HG02763 (cell line): ENCODE measurements around the gene SNX8.

Experiments used
- ATAC-seq: cut with Tn5 transposase; IDR thresholded peaks from one replicate; pipeline ENCODE4 v1.9.1; 2021; ENCODE audit warnings: mild to moderate bottlenecking, moderate library complexity; ENCODE audit not compliant: unreplicated experiment

The SNX8 gene

DNA sequence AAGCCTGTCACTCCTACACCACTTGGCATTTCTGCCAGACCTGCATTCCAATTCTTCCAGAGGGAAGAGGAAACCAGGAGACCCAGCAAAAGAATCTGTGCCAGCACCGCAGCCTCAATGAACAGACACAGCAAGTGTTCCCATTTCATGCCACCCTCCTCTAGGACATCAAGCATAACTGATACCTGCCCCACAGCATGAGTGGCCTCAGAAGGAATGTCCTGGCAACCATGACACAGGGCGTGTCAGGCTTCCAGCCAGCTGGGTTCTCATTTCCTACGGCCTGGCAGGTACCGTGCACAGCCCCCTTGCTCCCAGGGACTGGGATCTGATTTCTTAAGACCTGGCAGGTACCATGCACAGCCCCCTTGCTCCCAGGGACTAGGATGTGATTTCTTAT, 89.3 kb downstream of the SNX8 start:
- no peak for ATAC-seq

DNA sequence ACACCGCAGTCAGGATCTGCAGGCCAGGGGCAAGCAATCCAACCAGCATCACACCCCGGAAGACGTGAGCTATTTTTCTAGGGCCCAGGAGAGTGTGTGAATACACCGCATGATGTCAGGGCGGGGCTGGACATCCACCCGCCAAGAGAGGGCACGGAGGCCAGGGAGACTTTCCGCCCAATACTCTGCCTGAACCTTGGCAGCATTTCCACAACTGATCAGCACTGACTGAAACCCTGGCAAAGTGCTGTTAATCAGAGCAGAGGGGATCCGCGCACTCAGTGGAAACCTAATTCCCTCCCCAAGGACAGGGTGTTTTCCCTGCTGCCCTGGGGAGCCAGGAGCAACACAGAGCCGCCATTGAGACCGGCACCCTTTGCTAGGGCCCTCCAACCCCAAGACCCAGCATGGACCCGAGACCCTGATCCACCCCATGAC, 89.7 kb downstream of the SNX8 start:
- no peak for ATAC-seq

- ATAC-seq: no peak
These were observed 90.9 kb downstream of the SNX8 start for GRCh38 chr7:2223321-2223720.

- no peak for ATAC-seq
These were observed 91.7 kb downstream of the SNX8 start for GRCh38 chr7:2222516-2222915.

GRCh38 chr7:2220954-2221353, 93.3 kb downstream of the SNX8 start:
- no peak for ATAC-seq

DNA sequence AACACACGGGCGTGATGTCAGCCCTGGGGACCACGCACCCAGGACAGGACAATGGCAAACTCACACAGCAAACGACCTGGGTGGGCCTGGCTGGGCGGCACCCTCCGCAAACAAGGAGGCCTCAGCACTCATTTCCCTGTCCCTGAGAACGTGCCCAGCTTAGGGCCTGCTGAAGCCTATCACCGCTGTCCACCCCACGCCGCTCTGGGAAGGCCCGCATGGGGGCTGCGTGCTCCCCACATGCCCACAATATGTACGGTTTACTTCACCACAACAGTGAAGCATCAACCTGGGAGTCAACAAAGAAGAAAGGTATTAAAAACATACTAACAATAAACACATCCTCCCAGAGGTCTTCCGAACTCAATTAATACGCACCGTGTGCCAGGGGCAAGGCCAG, 93.7 kb downstream of the SNX8 start:
- no peak for ATAC-seq

DNA sequence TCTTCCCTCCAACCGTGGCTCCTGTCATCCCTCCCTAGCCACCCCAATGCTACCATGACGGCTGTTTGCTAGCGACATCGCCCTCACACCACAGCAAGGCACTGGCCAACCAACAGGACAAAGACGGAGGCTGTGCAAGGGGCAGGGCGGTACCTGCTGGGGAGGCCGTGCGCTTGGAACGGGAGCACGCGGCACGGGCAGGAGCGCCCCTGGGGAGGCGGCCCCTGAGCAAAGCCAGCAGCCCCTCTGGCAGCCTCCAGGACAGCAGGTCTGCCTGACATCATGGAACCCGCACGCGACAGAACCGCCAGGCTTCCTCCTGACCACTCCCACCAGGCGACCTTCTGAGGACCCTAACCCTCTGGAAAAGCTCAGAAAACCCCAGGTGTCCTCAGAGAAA, 94.2 kb downstream of the SNX8 start:
- no peak for ATAC-seq

DNA sequence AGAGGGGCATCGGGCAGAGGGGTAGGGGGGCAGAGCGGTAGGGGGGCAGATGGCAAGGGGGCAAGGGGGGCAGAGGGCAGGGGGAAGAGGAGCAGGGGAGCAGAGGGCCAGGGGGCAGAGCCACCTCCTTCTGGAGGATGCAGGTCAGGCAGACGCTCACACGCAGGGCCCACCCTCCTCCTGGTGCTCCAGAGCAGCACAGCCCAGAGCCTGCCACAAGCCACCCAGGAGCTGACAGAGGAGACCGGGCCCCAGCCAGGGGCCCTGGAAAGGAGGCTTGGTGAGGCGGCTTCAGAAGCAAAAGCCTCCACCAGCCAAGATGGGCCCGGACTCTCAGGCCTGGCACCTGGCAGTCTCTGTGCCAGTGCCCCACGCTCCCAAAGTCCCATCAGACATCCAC, 94.6 kb downstream of the SNX8 start:
- ATAC-seq: no peak

- ATAC-seq: no peak
These were observed 95.1 kb downstream of the SNX8 start for GRCh38 chr7:2219136-2219535.

GRCh38 chr7:2218444-2218785, 95.8 kb downstream of the SNX8 start:
- ATAC-seq: no peak

GRCh38 chr7:2217716-2218443, 96.4 kb downstream of the SNX8 start:
- ATAC-seq: no peak

GRCh38 chr7:2217206-2217605, 97.0 kb downstream of the SNX8 start:
- ATAC-seq: no peak

- ATAC-seq: no peak
These were observed 98.4 kb downstream of the SNX8 start for GRCh38 chr7:2215851-2216250.

GRCh38 chr7:2214636-2215035, 99.6 kb downstream of the SNX8 start:
- no peak for ATAC-seq

- no peak for ATAC-seq
These were observed 100.6 kb downstream of the SNX8 start for GRCh38 chr7:2213551-2214215.

GRCh38 chr7:2212906-2213305, 101.3 kb downstream of the SNX8 start:
- ATAC-seq: no peak

DNA sequence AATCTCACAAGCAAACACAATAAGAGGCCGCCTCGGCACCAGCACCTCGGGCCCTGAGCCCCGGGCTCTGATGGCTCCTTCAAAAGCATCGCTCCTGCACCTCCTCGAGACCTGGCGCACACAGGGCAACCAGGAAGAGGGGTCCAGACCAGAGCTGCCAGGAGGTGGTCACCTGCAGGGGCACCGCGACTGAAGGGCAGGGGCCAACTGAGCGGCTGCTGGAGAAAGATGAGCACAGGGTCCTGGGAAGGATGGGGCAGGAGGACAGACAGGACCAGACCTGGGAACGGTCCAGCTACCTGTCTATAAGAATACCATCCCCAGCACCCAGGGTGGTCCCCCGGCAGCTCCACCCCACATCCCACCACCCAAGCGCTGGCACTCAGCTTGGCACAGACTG, 102.3 kb downstream of the SNX8 start:
- ATAC-seq: no peak

GRCh38 chr7:2211259-2211880, 102.9 kb downstream of the SNX8 start:
- no peak for ATAC-seq

DNA sequence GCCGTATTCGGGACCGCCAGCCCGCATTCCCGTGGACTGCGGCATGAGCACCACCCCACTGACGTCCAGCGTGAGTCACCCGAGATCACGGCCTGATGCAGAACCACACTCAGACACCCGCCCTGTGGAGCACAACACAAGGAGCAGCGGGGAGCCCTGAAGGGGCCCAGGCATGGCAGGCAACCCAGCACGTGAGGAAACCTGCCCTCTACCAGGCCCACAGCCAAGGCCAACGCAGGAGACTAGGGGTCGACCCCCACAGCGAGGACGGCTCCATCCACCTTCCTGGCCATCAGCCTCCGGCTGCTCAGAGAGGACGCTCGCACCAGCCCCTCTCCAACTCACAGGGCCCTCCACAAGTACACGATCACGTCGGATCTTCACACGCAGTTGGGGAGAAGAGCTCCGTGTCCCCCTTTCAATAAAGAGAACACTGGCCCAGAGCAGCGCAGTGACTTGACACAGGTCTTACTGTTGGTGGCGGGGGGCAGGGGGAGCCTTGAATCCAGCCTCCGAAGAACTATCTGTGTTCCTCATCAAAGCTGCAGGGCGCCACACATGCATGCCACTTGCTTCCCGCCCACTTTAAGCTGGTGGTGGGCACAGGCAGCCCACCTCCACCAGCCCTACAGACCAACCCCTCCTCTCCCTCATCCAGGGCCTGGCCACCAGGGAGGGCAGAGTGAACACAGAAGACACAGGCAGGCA, 103.5 kb downstream of the SNX8 start:
- no peak for ATAC-seq

DNA sequence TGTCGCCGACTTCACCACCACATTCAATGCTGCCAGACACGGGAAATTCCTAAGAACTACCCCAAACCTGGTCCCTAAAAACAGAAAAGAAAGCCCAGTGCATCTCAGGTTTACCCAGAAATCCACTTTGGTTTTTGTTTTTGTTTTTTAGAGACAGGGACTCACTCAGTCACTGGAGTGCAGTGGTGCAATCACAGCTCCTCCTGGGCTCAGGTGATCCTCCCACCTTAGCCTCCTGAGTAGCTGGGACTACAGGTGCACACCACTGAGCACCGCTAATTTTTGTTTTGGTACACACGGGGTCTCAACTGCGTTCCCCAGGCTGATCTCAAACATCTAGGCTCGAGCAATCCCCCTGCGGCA, 104.3 kb downstream of the SNX8 start:
- ATAC-seq: peak; percentile 3

- peak; percentile 53 for ATAC-seq
These were observed 104.9 kb downstream of the SNX8 start for GRCh38 chr7:2209146-2209960.
